ENCODE results near the gene IGF2BP1. TPM values are rescaled to one million over a fixed set of nuclear protein-coding genes. Genes with fewer than 3 reads are reported as not detected.

IGF2BP1 gene
- total RNA-seq, 1 experiment from 2014 or later = 1.3 TPM

GRCh38 chr17:48995974-48996721 lies 1.0 kb upstream of the IGF2BP1 start:
- intact Hi-C loops (cut with micrococcal nuclease) = no loop called here
- no peak overlapping the region for H2AFZ ChIP-seq (ENCODE audit: low read length)

DNA sequence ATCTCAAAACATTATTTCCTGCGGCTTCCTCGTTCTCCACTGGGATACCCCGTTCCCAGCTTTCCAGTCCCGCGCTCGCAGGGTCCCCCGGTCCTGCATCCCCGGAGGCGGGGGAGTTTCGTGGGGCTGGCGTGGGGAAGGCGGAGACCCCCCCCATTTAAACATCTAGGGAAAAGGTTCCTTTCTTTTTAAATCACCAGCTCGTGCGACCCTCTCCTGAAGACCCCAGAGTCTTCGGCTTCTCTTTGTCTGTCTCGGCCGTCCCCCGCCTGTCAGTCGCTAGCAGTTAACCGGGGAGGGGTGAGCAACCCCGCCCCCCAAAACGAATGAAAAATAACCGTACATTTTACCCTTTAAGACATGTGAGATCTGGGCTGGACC lies 473 bp upstream of the IGF2BP1 start:
- ATAC-seq (no peak), DNase-seq (no peak)
- Histone ChIP-seq H3K4me2 (ENCODE audit: low read length) (no peak overlapping the region), H3K4me1 (ENCODE audit: insufficient read depth, low read length) (no peaks in the 10 kb centered on the region), H3K9me2 (replicated peaks; ENCODE audit: low read length) (no peaks in the 10 kb centered on the region), H3K9ac (ENCODE audit: low read length) (no peak overlapping the region), H3K79me2 (ENCODE audit: low read length) (no peaks in the 10 kb centered on the region), H3K36me3 (ENCODE audit: low read depth, low read length) (no peaks in the 10 kb centered on the region), H3K4me3 (ENCODE audit: low read length) (no peak overlapping the region), H3F3A (ENCODE audit: low read length, unreplicated experiment) (no peaks in the 10 kb centered on the region), H2AFZ (ENCODE audit: low read length) (no peak overlapping the region), H3K9me3 (ENCODE audit: low read length) (no peaks in the 10 kb centered on the region), H3K27me3 (ENCODE audit: low read length) (peaks cover 95% of the 10 kb centered on the region), H3K27ac (ENCODE audit: low read length) (no peak overlapping the region), H4K20me1 (ENCODE audit: low read length) (no peaks in the 10 kb centered on the region)
- no peak for TF ChIP-seq EZH2 (IDR thresholded peaks at IDR 0.05; ENCODE audit: low read length, unreplicated experiment)
- no peak for TF ChIP-seq EZH2phosphoT487 (IDR thresholded peaks at IDR 0.05; ENCODE audit: borderline replicate concordance, low read length)
- TF ChIP-seq, protein P1, sequence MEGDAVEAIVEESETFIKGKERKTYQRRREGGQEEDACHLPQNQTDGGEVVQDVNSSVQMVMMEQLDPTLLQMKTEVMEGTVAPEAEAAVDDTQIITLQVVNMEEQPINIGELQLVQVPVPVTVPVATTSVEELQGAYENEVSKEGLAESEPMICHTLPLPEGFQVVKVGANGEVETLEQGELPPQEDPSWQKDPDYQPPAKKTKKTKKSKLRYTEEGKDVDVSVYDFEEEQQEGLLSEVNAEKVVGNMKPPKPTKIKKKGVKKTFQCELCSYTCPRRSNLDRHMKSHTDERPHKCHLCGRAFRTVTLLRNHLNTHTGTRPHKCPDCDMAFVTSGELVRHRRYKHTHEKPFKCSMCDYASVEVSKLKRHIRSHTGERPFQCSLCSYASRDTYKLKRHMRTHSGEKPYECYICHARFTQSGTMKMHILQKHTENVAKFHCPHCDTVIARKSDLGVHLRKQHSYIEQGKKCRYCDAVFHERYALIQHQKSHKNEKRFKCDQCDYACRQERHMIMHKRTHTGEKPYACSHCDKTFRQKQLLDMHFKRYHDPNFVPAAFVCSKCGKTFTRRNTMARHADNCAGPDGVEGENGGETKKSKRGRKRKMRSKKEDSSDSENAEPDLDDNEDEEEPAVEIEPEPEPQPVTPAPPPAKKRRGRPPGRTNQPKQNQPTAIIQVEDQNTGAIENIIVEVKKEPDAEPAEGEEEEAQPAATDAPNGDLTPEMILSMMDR (conservative IDR thresholded peaks at IDR 0.05; ENCODE audit: low read depth, low read length) = no peak
- no TSS peak for BruUV-seq (replicated peaks)
- POLR2A ChIA-PET (ENCODE audit: unreplicated experiment) = no interaction called here
- intact Hi-C loops (cut with micrococcal nuclease) = no loop called here
- CTCF ChIA-PET = no interaction called here

More at GRCh38 chr17:48995974-48996721, 1.0 kb upstream of the IGF2BP1 start:
- Histone ChIP-seq H3F3A (ENCODE audit: low read length, unreplicated experiment) (no peaks in the 10 kb centered on the region), H3K27ac (ENCODE audit: low read length) (no peak overlapping the region), H3K4me1 (ENCODE audit: insufficient read depth, low read length) (no peaks in the 10 kb centered on the region), H3K36me3 (ENCODE audit: low read depth, low read length) (no peaks in the 10 kb centered on the region), H3K27me3 (ENCODE audit: low read length) (peaks cover 94% of the 10 kb centered on the region), H3K4me2 (ENCODE audit: low read length) (no peak overlapping the region), H3K79me2 (ENCODE audit: low read length) (no peaks in the 10 kb centered on the region), H3K9ac (ENCODE audit: low read length) (no peak overlapping the region), H3K9me2 (replicated peaks; ENCODE audit: low read length) (no peaks in the 10 kb centered on the region), H3K4me3 (ENCODE audit: low read length) (no peak overlapping the region), H4K20me1 (ENCODE audit: low read length) (no peaks in the 10 kb centered on the region), H3K9me3 (ENCODE audit: low read length) (no peaks in the 10 kb centered on the region)
- TF ChIP-seq EZH2phosphoT487 (IDR thresholded peaks at IDR 0.05; ENCODE audit: borderline replicate concordance, low read length) (no peak), EZH2 (IDR thresholded peaks at IDR 0.05; ENCODE audit: low read length, unreplicated experiment) (no peak)
- TF ChIP-seq, protein P1 (conservative IDR thresholded peaks at IDR 0.05; ENCODE audit: low read depth, low read length) = no peak
- ATAC-seq = no peak
- no peak for DNase-seq
- ChIA-PET CTCF (no interaction called here), POLR2A (ENCODE audit: unreplicated experiment) (no interaction called here)
- no TSS peak for BruUV-seq (replicated peaks)

DNA sequence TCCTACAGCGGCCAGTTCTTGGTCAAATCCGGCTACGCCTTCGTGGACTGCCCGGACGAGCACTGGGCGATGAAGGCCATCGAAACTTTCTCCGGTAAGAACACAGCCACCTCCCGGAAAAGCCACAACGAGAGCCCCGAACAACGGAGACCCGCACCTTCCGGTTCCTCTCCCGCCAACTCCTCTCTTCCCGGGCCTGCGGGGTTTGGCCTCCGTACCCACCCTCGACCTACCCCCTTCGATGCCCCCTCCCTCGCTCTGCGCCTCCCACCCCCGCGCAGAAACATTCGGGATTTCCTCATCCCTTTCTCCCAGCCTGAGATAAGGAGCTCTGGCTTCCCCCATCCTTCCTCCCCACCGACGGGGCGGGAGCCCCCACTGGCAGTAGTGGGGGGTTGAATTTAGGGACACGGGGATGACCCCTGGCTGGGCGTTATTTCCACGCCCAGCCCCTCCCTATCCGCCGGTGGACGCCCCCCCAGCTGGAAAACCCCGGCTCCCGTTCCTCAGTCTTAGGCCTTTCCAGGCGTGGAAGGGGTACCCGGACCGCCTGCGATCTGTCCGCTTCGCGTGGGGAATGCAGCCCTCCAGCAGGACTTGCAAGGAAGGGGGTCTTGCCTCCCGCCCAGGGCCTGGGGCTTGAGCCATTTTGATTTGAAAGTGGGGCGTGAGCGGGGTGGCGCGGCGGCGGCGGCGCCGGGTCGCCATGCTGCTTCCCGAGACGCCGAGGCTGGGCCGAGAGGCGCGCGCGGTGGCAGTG lies 822 bp downstream of the IGF2BP1 start:
- H3K27ac ChIP-seq (ENCODE audit: low read length) = no peak overlapping the region
- H3K9me3 ChIP-seq (ENCODE audit: low read length) = no peaks in the 10 kb centered on the region
- no peaks in the 10 kb centered on the region for H3K79me2 ChIP-seq (ENCODE audit: low read length)
- no peaks in the 10 kb centered on the region for H3F3A ChIP-seq (ENCODE audit: low read length, unreplicated experiment)
- no peak for ATAC-seq
- no peaks in the 10 kb centered on the region for H3K4me1 ChIP-seq (ENCODE audit: insufficient read depth, low read length)
- DNase-seq = no peak
- H4K20me1 ChIP-seq (ENCODE audit: low read length) = no peaks in the 10 kb centered on the region
- no peak overlapping the region for H3K9ac ChIP-seq (ENCODE audit: low read length)
- no peaks in the 10 kb centered on the region for H3K36me3 ChIP-seq (ENCODE audit: low read depth, low read length)
- no peak for TF ChIP-seq EZH2phosphoT487 (IDR thresholded peaks at IDR 0.05; ENCODE audit: borderline replicate concordance, low read length)
- no peak for TF ChIP-seq EZH2 (IDR thresholded peaks at IDR 0.05; ENCODE audit: low read length, unreplicated experiment)
- TF ChIP-seq, protein P1 (conservative IDR thresholded peaks at IDR 0.05; ENCODE audit: low read depth, low read length) = no peak
- no peak overlapping the region for H3K4me3 ChIP-seq (ENCODE audit: low read length)
- ChIA-PET CTCF (interaction anchor here (0.7 kb wide), 1 partner anchor 660 kb away, joined by 11 read pairs; no protein-coding TSS in a partner anchor), POLR2A (ENCODE audit: unreplicated experiment) (no interaction called here)
- no peak overlapping the region for H2AFZ ChIP-seq (ENCODE audit: low read length)
- no peaks in the 10 kb centered on the region for H3K9me2 ChIP-seq (replicated peaks; ENCODE audit: low read length)
- peaks cover 95% of the 10 kb centered on the region for H3K27me3 ChIP-seq (ENCODE audit: low read length)
- intact Hi-C loops (cut with micrococcal nuclease) = no loop called here
- H3K4me2 ChIP-seq (ENCODE audit: low read length) = no peak overlapping the region
- BruUV-seq (replicated peaks) = no TSS peak
